WTC11 (cell line): ENCODE data around the gene SLC26A3.
"Not testable (repeated sequence)": the region's sequence is repeated elsewhere in the genome, so short reads cannot be mapped to it uniquely, and the experiment has no call there.

ENCODE experiments used
- ATF1 ChIP-seq: sonication (generic); formaldehyde crosslinking; IDR thresholded peaks from 2 replicates; pipeline ENCODE4 v1.8.1; 2023; ENCODE audit warnings: mild to moderate bottlenecking, moderate library complexity, missing genetic modification reagents
- CREB1 ChIP-seq: sonication (generic); formaldehyde crosslinking; IDR thresholded peaks from 2 replicates; pipeline ENCODE4 v1.8.0; 2023; ENCODE audit warnings: mild to moderate bottlenecking, missing genetic modification reagents
- CREM ChIP-seq: sonication (generic); formaldehyde crosslinking; IDR thresholded peaks from 2 replicates; pipeline ENCODE4 v1.8.1; 2022; ENCODE audit warnings: mild to moderate bottlenecking, missing genetic modification reagents, moderate library complexity
- GRHL2 ChIP-seq: fragments of 250-450 bp; sonication (Bioruptor Pico); IDR thresholded peaks from 2 replicates; pipeline ENCODE4 v1.8.0; 2022; ENCODE audit warnings: mild to moderate bottlenecking, moderate library complexity; ENCODE audit not compliant: insufficient replicate concordance, severe bottlenecking
- ZNF263 ChIP-seq: sonication (generic); formaldehyde crosslinking; IDR thresholded peaks from 2 replicates; pipeline ENCODE4 v1.8.1; 2022; ENCODE audit warnings: low read depth, mild to moderate bottlenecking, moderate library complexity, missing genetic modification reagents
- TF ChIP-seq, protein P1 (sequence below): fragments of 200-600 bp; IDR thresholded peaks from 2 replicates; pipeline ENCODE4 v1.8.0; 2022; ENCODE audit warnings: antibody characterized with exemption
- TF ChIP-seq, protein P2 (sequence below): fragments of 250-450 bp; sonication (Bioruptor Pico); IDR thresholded peaks from 2 replicates; pipeline ENCODE4 v2.1.2; 2022; ENCODE audit warnings: mild to moderate bottlenecking, moderate library complexity
- TF ChIP-seq, protein P3 (sequence below): sonication (generic); formaldehyde crosslinking; IDR thresholded peaks from 2 replicates; pipeline ENCODE4 v1.8.1; 2023; ENCODE audit warnings: mild to moderate bottlenecking, missing genetic modification reagents, moderate library complexity
- TF ChIP-seq, protein P4 (sequence below): fragments of 250-450 bp; sonication (Bioruptor Pico); IDR thresholded peaks from 2 replicates; pipeline ENCODE4 v1.9.0; 2021; ENCODE audit warnings: mild to moderate bottlenecking, borderline replicate concordance
- TF ChIP-seq, protein P5 (sequence below): sonication (generic); formaldehyde crosslinking; IDR thresholded peaks from 2 replicates; pipeline ENCODE4 v1.8.1; 2022; ENCODE audit warnings: low read depth, mild to moderate bottlenecking, moderate library complexity, missing genetic modification reagents, borderline replicate concordance

DNA sequence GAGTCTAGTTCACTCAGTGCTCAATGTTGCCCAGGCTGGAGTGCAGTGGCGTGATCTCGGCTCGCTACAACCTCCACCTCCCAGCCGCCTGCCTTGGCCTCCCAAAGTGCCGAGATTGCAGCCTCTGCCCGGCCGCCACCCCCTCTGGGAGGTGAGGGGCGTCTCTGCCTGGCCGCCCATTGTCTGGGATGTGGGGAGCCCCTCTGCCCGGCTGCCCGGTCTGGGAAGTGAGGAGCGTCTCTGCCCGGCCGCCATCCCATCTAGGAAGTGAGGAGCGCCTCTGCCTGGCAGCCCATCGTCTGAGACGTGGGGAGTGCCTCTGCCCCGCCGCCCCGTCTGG lies 44.8 kb upstream of the SLC26A3 start:
- TF ChIP-seq, protein P1, sequence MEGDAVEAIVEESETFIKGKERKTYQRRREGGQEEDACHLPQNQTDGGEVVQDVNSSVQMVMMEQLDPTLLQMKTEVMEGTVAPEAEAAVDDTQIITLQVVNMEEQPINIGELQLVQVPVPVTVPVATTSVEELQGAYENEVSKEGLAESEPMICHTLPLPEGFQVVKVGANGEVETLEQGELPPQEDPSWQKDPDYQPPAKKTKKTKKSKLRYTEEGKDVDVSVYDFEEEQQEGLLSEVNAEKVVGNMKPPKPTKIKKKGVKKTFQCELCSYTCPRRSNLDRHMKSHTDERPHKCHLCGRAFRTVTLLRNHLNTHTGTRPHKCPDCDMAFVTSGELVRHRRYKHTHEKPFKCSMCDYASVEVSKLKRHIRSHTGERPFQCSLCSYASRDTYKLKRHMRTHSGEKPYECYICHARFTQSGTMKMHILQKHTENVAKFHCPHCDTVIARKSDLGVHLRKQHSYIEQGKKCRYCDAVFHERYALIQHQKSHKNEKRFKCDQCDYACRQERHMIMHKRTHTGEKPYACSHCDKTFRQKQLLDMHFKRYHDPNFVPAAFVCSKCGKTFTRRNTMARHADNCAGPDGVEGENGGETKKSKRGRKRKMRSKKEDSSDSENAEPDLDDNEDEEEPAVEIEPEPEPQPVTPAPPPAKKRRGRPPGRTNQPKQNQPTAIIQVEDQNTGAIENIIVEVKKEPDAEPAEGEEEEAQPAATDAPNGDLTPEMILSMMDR: not testable (repeated sequence)
- TF ChIP-seq, protein P2, sequence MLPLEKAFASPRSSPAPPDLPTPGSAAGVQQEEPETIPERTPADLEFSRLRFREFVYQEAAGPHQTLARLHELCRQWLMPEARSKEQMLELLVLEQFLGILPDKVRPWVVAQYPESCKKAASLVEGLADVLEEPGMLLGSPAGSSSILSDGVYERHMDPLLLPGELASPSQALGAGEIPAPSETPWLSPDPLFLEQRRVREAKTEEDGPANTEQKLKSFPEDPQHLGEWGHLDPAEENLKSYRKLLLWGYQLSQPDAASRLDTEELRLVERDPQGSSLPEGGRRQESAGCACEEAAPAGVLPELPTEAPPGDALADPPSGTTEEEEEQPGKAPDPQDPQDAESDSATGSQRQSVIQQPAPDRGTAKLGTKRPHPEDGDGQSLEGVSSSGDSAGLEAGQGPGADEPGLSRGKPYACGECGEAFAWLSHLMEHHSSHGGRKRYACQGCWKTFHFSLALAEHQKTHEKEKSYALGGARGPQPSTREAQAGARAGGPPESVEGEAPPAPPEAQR (CRISPR knock-in tag): not testable (repeated sequence)
- not testable (repeated sequence) for TF ChIP-seq CREB1; ZNF263 (CRISPR knock-in tag); ATF1 (CRISPR knock-in tag); CREM (CRISPR knock-in tag); GRHL2 (CRISPR knock-in tag)
- TF ChIP-seq, protein P3, sequence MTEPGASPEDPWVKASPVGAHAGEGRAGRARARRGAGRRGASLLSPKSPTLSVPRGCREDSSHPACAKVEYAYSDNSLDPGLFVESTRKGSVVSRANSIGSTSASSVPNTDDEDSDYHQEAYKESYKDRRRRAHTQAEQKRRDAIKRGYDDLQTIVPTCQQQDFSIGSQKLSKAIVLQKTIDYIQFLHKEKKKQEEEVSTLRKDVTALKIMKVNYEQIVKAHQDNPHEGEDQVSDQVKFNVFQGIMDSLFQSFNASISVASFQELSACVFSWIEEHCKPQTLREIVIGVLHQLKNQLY (CRISPR knock-in tag): not testable (repeated sequence)
- TF ChIP-seq, protein P4, sequence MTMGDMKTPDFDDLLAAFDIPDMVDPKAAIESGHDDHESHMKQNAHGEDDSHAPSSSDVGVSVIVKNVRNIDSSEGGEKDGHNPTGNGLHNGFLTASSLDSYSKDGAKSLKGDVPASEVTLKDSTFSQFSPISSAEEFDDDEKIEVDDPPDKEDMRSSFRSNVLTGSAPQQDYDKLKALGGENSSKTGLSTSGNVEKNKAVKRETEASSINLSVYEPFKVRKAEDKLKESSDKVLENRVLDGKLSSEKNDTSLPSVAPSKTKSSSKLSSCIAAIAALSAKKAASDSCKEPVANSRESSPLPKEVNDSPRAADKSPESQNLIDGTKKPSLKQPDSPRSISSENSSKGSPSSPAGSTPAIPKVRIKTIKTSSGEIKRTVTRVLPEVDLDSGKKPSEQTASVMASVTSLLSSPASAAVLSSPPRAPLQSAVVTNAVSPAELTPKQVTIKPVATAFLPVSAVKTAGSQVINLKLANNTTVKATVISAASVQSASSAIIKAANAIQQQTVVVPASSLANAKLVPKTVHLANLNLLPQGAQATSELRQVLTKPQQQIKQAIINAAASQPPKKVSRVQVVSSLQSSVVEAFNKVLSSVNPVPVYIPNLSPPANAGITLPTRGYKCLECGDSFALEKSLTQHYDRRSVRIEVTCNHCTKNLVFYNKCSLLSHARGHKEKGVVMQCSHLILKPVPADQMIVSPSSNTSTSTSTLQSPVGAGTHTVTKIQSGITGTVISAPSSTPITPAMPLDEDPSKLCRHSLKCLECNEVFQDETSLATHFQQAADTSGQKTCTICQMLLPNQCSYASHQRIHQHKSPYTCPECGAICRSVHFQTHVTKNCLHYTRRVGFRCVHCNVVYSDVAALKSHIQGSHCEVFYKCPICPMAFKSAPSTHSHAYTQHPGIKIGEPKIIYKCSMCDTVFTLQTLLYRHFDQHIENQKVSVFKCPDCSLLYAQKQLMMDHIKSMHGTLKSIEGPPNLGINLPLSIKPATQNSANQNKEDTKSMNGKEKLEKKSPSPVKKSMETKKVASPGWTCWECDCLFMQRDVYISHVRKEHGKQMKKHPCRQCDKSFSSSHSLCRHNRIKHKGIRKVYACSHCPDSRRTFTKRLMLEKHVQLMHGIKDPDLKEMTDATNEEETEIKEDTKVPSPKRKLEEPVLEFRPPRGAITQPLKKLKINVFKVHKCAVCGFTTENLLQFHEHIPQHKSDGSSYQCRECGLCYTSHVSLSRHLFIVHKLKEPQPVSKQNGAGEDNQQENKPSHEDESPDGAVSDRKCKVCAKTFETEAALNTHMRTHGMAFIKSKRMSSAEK (CRISPR knock-in tag): not testable (repeated sequence)
- TF ChIP-seq, protein P5, sequence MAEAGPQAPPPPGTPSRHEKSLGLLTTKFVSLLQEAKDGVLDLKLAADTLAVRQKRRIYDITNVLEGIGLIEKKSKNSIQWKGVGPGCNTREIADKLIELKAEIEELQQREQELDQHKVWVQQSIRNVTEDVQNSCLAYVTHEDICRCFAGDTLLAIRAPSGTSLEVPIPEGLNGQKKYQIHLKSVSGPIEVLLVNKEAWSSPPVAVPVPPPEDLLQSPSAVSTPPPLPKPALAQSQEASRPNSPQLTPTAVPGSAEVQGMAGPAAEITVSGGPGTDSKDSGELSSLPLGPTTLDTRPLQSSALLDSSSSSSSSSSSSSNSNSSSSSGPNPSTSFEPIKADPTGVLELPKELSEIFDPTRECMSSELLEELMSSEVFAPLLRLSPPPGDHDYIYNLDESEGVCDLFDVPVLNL (CRISPR knock-in tag): not testable (repeated sequence)
